Measurements from ENCODE around the gene ABRAXAS1.
"Not testable (repeated sequence)": the region's sequence is repeated elsewhere in the genome, so short reads cannot be mapped to it uniquely, and the experiment has no call there.

Gene ABRAXAS1

GRCh38 chr4:83484500-83485461 is at the start of gene ABRAXAS1:
Gene ABRAXAS1, minus strand, starts transcription at chr4:83485100. Its CDS starts 28 bp downstream, at chr4:83485072.
- DNase-seq (ENCODE audit: low spot score): peak; percentile 93

DNA sequence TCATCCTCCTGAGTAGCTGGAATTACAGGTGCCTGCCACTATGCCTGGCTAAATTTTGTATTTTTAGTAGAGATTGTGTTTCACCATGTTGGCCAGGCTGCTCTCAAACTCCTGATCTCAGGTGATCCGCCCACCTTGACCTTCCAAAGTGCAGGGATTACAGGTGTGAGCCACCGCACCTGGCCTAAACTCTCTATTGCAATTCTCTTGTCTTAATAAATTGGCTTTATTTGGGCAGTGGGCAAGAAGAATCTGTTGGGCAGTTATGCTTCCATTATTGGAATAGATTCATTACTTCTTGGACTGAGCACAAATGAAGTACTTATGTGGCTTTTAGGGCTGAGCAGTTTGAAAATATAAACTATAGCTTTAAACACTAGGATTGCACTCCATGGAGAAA is 42.8 kb upstream of the ABRAXAS1 start:
- no peak for DNase-seq (ENCODE audit: low spot score)

- no peak for DNase-seq (ENCODE audit: low spot score)
Measured at GRCh38 chr4:83522239-83522638, 37.3 kb upstream of the ABRAXAS1 start.

DNA sequence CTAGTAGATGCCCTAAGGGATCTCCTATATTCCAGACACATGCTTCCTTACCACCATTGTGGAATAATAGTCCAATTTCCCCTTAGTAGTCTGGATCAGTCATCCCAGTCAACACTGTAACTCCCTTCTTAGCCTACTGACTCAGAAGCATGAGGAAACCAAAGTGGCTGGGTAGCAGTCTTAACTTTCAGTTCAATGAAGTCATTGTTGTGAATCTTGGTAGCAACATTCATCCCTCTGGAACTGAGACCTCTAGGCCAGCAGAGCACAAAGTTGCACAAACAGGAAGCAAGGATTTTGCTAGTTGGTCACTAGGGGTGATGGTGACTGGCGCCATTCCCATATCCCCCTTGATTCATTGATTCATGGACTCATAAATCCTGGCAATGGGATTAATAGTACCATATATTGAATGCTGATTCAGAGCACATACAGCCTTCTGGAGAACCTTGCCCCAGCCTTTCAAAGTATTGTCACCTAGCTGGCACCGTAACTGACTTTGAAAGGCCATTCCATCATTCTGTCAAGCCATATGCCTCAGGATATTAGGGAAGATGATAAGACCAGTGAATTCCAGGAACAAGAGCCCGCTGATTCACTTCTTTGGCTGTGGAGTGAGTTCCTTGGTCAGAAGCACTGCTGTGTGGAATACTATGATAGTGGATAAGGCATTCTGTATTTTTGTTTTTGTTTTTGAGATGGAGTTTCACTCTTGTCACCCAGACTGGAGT is 31.3 kb upstream of the ABRAXAS1 start:
- peak; percentile 36 for DNase-seq (ENCODE audit: low spot score)

GRCh38 chr4:83510442-83510841 is 25.5 kb upstream of the ABRAXAS1 start:
- DNase-seq (ENCODE audit: low spot score): no peak

- DNase-seq (ENCODE audit: low spot score): peak; percentile 27
Measured at GRCh38 chr4:83509156-83509585, 24.3 kb upstream of the ABRAXAS1 start.

GRCh38 chr4:83504996-83505395 is 20.1 kb upstream of the ABRAXAS1 start:
- no peak for DNase-seq (ENCODE audit: low spot score)

GRCh38 chr4:83504503-83504902 is 19.6 kb upstream of the ABRAXAS1 start:
- DNase-seq (ENCODE audit: low spot score): no peak

DNA sequence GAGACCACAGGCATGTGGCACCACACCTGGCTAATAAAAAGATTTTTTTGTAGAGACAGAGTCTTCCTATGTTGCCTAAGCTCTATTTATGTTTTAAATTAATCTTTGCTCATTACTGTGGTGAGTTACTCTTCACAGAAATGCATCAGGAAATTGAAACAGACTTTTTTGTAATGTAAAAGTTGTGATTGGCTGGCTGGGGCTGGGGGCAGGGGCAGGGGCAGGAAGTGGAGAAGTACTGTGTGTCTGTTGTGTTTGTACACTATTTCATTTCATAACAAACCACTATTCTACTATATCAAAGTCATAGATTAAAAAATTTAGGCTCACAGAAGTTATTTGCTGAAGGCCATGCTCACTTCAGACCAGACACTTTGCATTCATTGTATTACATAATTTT is 19.1 kb upstream of the ABRAXAS1 start:
- DNase-seq (ENCODE audit: low spot score): no peak

DNA sequence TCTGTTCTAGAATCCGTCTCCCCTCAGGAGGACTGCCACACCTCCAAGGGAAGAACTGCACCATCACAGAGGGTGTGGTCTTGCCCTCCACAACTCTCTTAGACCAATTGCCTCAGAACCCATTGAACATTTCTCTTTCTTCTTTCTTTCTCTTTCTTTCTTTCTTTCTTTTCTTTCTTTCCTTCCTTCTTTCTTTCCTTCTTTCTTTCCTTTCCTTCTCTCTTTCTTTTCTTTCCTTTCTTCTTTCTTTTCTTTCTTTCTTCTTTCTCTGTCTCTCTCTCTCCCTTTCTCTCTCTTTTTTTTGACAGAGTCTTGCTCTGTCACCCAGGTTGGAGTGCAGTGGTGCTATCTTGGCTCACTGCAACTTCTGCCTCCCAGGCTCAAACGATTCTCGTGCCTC is 16.8 kb upstream of the ABRAXAS1 start:
- DNase-seq (ENCODE audit: low spot score): not testable (repeated sequence)

DNA sequence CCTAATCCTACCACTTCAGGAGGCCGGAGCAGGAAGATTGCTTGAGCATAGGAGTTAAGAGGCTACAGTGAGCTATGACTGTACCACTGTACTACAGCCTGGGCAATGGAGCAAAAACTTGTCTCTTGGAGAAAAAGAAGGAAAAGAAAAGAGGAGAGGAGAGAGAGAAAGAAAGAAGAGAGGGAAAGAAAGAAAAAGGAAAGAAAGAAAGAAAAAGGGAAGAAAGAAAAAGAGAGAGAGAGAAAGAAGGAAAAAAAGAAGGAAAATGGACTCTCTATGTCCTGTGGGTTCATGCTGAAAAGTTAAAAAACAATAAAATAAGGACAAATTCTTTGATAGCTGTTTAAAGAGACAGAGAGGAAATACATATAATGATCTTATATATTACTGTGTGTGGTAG is 13.3 kb upstream of the ABRAXAS1 start:
- DNase-seq (ENCODE audit: low spot score): no peak

- not testable (repeated sequence) for DNase-seq (ENCODE audit: low spot score)
Measured at GRCh38 chr4:83496085-83496917, 11.4 kb upstream of the ABRAXAS1 start.

GRCh38 chr4:83490876-83491450 is 6.1 kb upstream of the ABRAXAS1 start:
- DNase-seq (ENCODE audit: low spot score): peak; percentile 62

- no peak for DNase-seq (ENCODE audit: low spot score)
Measured at GRCh38 chr4:83489711-83490326, 4.9 kb upstream of the ABRAXAS1 start.

DNA sequence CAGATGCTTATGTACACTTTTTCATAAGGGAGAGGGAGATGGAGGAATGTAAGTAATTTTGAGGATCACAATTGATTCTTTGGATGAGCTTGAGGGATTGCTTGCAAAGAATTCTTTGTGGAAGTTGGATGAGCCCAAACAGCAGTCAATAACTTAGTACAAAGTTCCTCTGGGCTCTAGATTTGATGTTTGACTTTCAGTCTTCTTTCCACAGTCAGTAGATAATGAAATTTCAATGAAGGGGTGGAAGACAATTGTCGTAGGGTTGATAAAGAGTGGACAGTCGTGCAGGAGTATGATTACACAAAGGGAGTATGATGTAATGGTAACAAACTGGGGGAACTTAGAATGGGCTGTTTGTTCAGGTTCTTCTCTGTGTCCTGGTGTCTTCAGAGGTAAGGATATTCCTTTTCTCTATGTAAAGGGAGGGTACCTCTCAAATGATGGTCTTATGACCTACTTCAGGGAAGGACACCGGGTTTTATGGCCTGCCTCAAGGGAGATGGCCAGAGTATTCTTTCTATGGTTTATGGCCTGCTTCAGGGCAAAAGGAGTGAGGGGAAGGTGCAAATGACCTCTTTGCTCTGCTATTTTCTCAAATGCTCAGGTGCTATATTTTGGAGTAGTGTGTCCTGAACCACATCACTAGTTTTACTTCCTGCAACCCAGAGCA is 1.7 kb upstream of the ABRAXAS1 start:
- no peak for DNase-seq (ENCODE audit: low spot score)

GRCh38 chr4:83473966-83474365 is 10.9 kb downstream of the ABRAXAS1 start:
- DNase-seq (ENCODE audit: low spot score): no peak

- no peak for DNase-seq (ENCODE audit: low spot score)
Measured at GRCh38 chr4:83473423-83473822, 11.5 kb downstream of the ABRAXAS1 start.

- DNase-seq (ENCODE audit: low spot score): no peak
Measured at GRCh38 chr4:83456184-83456501, 28.8 kb downstream of the ABRAXAS1 start.

- peak; percentile 99 for DNase-seq (ENCODE audit: low spot score)
Measured at GRCh38 chr4:83455281-83456183, 29.4 kb downstream of the ABRAXAS1 start, which contains the start of the genes HELQ and MRPS18C. Gene HELQ, minus strand, starts transcription at chr4:83455823. Its CDS starts 130 bp downstream, at chr4:83455693. Gene MRPS18C, plus strand, starts transcription at chr4:83456058. Its CDS starts 20 bp downstream, at chr4:83456078.
